Measurements from ENCODE around the gene TTC28.
A peak's percentile ranks its signal among the peaks of the same experiment; 100 is the strongest.
"Not testable (repeated sequence)": the region's sequence is repeated elsewhere in the genome, so short reads cannot be mapped to it uniquely, and the experiment has no call there.

TTC28 gene

DNA sequence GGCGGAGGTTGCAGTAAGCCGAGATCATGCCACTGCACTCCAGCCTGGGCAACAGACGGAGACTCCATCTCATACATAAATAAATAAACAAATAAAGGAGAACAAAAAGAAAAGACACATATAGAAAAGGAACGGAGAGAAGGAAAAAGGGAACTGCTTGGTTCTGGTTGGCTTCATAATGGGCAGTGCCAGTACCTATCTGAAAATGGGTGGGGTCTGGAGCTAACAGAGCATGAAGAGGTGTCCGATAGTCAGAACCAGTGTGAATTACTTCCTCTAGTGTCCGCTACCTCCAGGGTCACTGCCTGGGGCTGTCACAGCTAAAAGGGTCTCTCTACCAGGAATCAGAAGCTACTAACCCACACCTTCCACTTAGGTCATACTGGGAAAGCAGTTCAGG lies 27.2 kb upstream of the TTC28 start:
- peaks cover 13% of the 10 kb centered on the region for H3K36me3 ChIP-seq
- no peaks in the 10 kb centered on the region for H3K27me3 ChIP-seq
- H3K4me1 ChIP-seq (ENCODE audit: control insufficient read depth in 1 of 2, insufficient read depth in 1 of 2, low read depth in 1 of 2, low read length in 1 of 2): no peaks in the 10 kb centered on the region
- H3K4me3 ChIP-seq (ENCODE audit: low read depth in 1 of 2, low read length in 1 of 2): no peak overlapping the region
- TF ChIP-seq, protein P1, sequence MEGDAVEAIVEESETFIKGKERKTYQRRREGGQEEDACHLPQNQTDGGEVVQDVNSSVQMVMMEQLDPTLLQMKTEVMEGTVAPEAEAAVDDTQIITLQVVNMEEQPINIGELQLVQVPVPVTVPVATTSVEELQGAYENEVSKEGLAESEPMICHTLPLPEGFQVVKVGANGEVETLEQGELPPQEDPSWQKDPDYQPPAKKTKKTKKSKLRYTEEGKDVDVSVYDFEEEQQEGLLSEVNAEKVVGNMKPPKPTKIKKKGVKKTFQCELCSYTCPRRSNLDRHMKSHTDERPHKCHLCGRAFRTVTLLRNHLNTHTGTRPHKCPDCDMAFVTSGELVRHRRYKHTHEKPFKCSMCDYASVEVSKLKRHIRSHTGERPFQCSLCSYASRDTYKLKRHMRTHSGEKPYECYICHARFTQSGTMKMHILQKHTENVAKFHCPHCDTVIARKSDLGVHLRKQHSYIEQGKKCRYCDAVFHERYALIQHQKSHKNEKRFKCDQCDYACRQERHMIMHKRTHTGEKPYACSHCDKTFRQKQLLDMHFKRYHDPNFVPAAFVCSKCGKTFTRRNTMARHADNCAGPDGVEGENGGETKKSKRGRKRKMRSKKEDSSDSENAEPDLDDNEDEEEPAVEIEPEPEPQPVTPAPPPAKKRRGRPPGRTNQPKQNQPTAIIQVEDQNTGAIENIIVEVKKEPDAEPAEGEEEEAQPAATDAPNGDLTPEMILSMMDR (IDR thresholded peaks at IDR 0.05): no peak
- no peak overlapping the region for H3K27ac ChIP-seq
- no peaks in the 10 kb centered on the region for H3K9me3 ChIP-seq

DNA sequence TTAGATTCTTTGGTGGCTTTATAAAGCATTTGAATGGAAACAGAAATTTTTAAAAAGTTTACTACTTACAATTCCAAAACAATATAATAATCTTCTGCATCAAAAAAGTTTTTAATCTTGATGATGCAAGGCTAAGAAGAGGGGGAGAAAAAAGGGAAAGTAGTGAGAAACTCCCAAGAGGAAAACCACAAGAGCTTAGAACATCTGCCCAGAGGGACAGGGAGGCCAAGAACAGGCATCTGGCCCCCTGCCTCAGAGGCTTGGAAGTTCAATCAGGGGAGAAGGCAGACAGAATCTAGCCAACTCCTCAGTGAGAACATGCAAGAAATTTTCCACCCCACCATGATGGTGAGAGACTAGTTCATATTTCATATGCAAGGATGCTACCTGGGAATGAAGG lies 23.8 kb upstream of the TTC28 start:
- no peaks in the 10 kb centered on the region for H3K27me3 ChIP-seq
- H3K27ac ChIP-seq: no peak overlapping the region
- TF ChIP-seq, protein P1 (IDR thresholded peaks at IDR 0.05): no peak
- no peaks in the 10 kb centered on the region for H3K9me3 ChIP-seq
- peaks cover 5% of the 10 kb centered on the region for H3K36me3 ChIP-seq
- H3K4me1 ChIP-seq (ENCODE audit: control insufficient read depth in 1 of 2, insufficient read depth in 1 of 2, low read depth in 1 of 2, low read length in 1 of 2): no peaks in the 10 kb centered on the region
- no peak overlapping the region for H3K4me3 ChIP-seq (ENCODE audit: low read depth in 1 of 2, low read length in 1 of 2)

DNA sequence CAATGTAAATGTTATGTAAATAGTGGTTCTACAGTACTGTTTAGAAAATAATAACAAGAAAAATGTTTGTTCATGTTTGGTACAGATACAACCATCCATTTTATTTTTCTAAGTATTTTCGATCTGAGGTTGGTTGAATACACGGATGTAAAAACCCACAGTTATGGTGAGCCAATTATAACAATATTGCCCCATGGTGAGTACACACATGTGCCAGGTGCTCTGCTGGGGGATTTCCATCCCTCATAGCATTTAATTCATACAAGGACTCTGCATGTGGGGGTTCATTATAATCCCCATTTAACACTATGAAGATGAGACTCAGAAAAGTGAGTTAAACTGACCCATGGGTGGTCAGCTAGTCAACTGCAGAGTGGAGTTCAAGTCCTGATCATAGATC lies 23.3 kb upstream of the TTC28 start:
- no peaks in the 10 kb centered on the region for H3K4me1 ChIP-seq (ENCODE audit: control insufficient read depth in 1 of 2, insufficient read depth in 1 of 2, low read depth in 1 of 2, low read length in 1 of 2)
- no peak overlapping the region for H3K4me3 ChIP-seq (ENCODE audit: low read depth in 1 of 2, low read length in 1 of 2)
- TF ChIP-seq, protein P1 (IDR thresholded peaks at IDR 0.05): no peak
- H3K36me3 ChIP-seq: peaks cover 5% of the 10 kb centered on the region
- no peak overlapping the region for H3K27ac ChIP-seq
- H3K27me3 ChIP-seq: no peaks in the 10 kb centered on the region
- H3K9me3 ChIP-seq: no peaks in the 10 kb centered on the region

GRCh38 chr22:28693041-28693760 lies 13.6 kb upstream of the TTC28 start:
- H3K4me1 ChIP-seq (ENCODE audit: control insufficient read depth in 1 of 2, insufficient read depth in 1 of 2, low read depth in 1 of 2, low read length in 1 of 2): not testable (repeated sequence)

DNA sequence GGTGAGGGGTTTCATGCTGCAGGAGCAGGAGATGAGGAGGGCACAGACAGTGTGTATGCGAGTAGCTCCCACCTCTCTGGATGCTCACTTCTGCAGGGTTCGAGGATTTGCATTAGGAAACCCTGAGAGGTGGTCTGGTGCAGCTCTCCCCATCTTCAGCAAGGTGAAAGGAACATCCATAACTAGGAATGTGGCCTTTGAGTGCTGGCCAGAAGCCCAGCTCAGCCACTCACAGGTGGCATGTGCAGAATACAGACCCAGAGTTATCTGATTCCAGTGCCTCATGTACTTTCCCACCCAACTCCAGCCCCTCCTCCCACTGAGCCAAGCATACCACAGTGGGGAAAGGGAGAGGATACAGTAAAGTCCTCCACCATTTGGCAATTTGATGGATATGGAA lies 10.2 kb upstream of the TTC28 start:
- peaks cover 20% of the 10 kb centered on the region for H3K36me3 ChIP-seq
- H3K4me1 ChIP-seq (ENCODE audit: control insufficient read depth in 1 of 2, insufficient read depth in 1 of 2, low read depth in 1 of 2, low read length in 1 of 2); H3K4me3 ChIP-seq (ENCODE audit: low read depth in 1 of 2, low read length in 1 of 2); H3K27me3 ChIP-seq; H3K27ac ChIP-seq; H3K9me3 ChIP-seq: not testable (repeated sequence)

More at GRCh38 chr22:28693041-28693760, 13.6 kb upstream of the TTC28 start:
- not testable (repeated sequence) for H3K9me3 ChIP-seq; H3K4me3 ChIP-seq (ENCODE audit: low read depth in 1 of 2, low read length in 1 of 2); H3K27ac ChIP-seq; H3K27me3 ChIP-seq
- H3K36me3 ChIP-seq: peaks cover 25% of the 10 kb centered on the region

DNA sequence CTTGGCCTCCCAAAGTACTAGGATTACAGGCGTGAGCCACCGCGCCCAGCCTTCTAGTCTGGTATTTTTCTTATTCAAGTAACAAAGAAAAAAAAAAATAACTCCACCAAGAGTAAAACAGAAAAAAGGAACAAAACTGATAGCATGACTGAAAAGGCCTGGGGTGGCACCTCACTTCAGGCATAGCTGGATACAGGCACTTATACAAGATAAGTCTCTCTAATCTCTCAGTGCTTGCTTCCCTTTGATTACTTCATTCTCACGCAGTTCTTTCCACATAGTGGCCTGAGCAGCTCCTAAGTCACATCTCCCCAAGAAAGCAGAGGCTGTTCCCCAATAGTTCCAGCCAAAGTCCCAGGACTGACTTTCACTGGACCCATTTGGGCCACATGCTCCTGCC lies 3.3 kb upstream of the TTC28 start:
- Histone ChIP-seq H3K27me3 (peaks cover 59% of the 10 kb centered on the region), H3K36me3 (peaks cover 11% of the 10 kb centered on the region)
- H3K4me1 ChIP-seq (ENCODE audit: control insufficient read depth in 1 of 2, insufficient read depth in 1 of 2, low read depth in 1 of 2, low read length in 1 of 2); H3K9me3 ChIP-seq; H3K4me3 ChIP-seq (ENCODE audit: low read depth in 1 of 2, low read length in 1 of 2); H3K27ac ChIP-seq: not testable (repeated sequence)

DNA sequence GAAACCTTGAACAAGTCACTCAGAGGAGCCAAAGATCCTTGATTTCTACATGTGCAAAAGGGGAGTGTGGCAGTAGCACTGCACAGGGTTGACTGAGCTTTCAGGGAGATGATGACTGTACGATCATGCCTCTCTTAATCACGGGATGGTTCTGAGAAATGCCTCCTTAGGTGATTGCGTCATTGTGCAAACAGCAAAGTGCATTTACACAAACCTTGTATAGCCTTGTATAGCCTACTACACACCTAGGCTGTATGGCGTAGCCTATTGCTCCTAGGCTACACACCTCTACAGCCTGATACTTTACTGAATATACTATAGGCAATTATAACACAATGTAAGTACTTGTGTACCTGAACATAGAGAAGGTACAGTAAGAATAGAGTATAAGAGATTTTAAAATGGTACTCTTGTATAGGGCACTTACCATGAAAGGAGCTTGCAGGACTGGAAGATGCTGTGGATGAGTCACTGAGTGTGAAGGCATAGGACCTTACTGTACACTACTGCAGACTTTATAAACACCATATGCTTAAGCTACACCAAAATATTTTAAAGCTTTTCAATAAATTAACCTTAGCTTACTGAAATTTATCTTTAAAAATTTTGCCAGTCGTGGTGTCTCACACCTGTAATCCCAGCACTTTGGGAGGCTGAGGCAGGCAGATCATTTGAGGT lies 1.3 kb upstream of the TTC28 start:
- H3K27me3 ChIP-seq: peaks cover 79% of the 10 kb centered on the region
- not testable (repeated sequence) for H3K36me3 ChIP-seq; H3K4me1 ChIP-seq (ENCODE audit: control insufficient read depth in 1 of 2, insufficient read depth in 1 of 2, low read depth in 1 of 2, low read length in 1 of 2); H3K4me3 ChIP-seq (ENCODE audit: low read depth in 1 of 2, low read length in 1 of 2); H3K27ac ChIP-seq; H3K9me3 ChIP-seq

DNA sequence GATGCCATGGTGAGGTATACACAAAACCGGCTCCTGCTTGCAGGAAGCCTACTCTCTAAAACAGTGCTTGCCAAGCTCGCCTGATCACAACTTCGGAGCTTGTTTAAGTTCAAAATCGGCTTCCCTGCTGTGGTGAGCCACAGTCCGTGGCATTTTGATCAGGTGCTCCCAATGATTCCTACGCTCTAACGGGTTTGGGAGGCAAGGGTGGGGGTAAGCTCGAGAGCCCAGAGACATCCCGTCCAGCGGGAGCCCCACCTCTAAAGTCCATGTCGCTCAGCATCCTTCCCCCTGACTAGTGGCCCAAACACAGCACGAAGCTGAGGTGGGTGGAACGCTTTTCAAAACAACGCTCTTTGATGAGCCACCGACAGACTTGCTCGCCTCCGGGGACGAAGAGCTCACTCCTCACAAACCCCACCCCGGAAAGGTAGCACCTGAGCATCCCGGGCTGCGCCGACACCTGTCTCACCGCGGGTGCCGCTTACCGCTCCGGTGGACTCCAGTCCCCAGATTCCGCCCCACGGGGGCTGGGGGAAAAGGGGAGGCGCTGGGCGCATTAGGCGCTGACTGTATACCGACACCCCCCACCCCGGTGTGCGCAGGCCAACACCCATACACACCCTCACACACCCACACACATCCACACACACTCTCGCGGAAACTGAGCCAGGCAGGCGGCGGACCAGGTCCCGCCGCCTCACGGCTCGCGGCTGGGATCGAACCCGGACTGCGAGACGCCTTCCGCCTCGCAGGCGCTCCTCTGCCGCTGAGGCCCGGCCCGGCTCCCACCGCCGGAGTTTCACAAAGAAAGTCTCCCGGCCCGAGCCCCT lies 646 bp downstream of the TTC28 start:
- H3K36me3 ChIP-seq; H3K9me3 ChIP-seq; H3K4me1 ChIP-seq (ENCODE audit: control insufficient read depth in 1 of 2, insufficient read depth in 1 of 2, low read depth in 1 of 2, low read length in 1 of 2); H3K27ac ChIP-seq: not testable (repeated sequence)
- Histone ChIP-seq H3K27me3 (peaks cover 97% of the 10 kb centered on the region), H3K4me3 (ENCODE audit: low read depth in 1 of 2, low read length in 1 of 2) (peak overlapping the region; percentile 29 to 49)

DNA sequence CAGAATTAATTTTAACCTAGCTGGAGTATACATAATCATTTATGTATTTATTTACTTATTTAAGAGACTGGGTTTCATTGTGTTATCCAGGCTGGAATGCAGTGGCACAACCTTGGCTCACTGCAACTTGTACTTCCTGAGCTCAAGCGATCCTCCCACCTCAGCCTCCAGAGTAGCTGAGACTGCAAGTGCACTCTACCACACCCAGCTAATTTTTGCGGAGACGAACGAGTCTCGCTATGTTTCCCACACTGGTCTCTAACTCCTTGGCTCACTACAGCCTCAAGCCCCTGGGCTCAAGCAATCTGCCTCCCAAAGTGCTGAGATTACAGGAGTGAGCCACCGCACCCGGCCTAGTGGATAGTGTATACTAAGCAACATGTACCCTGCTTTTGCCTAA lies 1.5 kb downstream of the TTC28 start:
- Histone ChIP-seq H3K27me3 (peaks cover 98% of the 10 kb centered on the region), H3K4me1 (ENCODE audit: control insufficient read depth in 1 of 2, insufficient read depth in 1 of 2, low read depth in 1 of 2, low read length in 1 of 2) (peaks cover 0 to 16% of the 10 kb centered on the region in 2 experiments)
- H3K36me3 ChIP-seq; H3K27ac ChIP-seq; H3K4me3 ChIP-seq (ENCODE audit: low read depth in 1 of 2, low read length in 1 of 2); H3K9me3 ChIP-seq: not testable (repeated sequence)

Measured in neutrophil (primary cell).